Thymus (tissue), 14 donors: ENCODE measurements around the gene INSR. TPM values are rescaled to one million over a fixed set of nuclear protein-coding genes. Genes with fewer than 3 reads are reported as not detected.

Source experiments
- DNase-seq, 9 donors: peaks; one replicate each; pipeline ENCODE4 v3.0.0-alpha.2; 2013; ENCODE audit warnings: low spot score in 9 of 9, low read depth in 6 of 9, missing footprints in 1 of 9
- H3K27ac ChIP-seq, 2 donors: one replicate each; pipeline ENCODE4 v1.5.1; 2013; ENCODE audit warnings: control low read depth in 1 of 2, low read depth in 1 of 2, low read length in 1 of 2, mild to moderate bottlenecking in 1 of 2, moderate library complexity in 1 of 2
- H3K27me3 ChIP-seq, 2 donors: one replicate each; pipeline ENCODE4 v1.5.1; 2013; ENCODE audit warnings: low read length in 1 of 2; ENCODE audit not compliant: control insufficient read depth in 2 of 2, insufficient read depth in 1 of 2
- H3K36me3 ChIP-seq, 2 donors: one replicate each; pipeline ENCODE4 v1.5.1; 2013; ENCODE audit warnings: low read length in 1 of 2, mild to moderate bottlenecking in 1 of 2, moderate library complexity in 1 of 2; ENCODE audit not compliant: control insufficient read depth in 2 of 2, insufficient read depth in 2 of 2
- H3K4me1 ChIP-seq, 2 donors: one replicate each; pipeline ENCODE4 v1.5.1; 2013; ENCODE audit warnings: low read length in 2 of 2; ENCODE audit not compliant: control insufficient read depth in 2 of 2, insufficient read depth in 2 of 2
- H3K4me3 ChIP-seq, 2 donors: one replicate each; pipeline ENCODE4 v1.5.1; 2013; ENCODE audit warnings: low read length in 2 of 2, control low read depth in 1 of 2, mild to moderate bottlenecking in 1 of 2
- H3K9me3 ChIP-seq, 2 donors: one replicate each; pipeline ENCODE4 v1.5.1; 2013; ENCODE audit warnings: low read length in 1 of 2, mild to moderate bottlenecking in 1 of 2; ENCODE audit not compliant: control insufficient read depth in 2 of 2, insufficient read depth in 1 of 2
- WGBS: extraction: QIAGEN DNeasy Blood & Tissue Kit; methylation state at CpG from one replicate; pipeline ENCODE4 v1.1.7; 2013; 5-methylcytosine and 5-hydroxymethylcytosine counted together
- long read RNA-seq, 10 donors: transcript quantifications; one replicate each; lab custom pipeline, GENCODE V29; 2026
- polyA plus RNA-seq: library from polyadenylated mRNA; stranded (reverse); fragments of 200-250 nt; gene quantifications from one replicate; pipeline ENCODE4 v1.2.3, GENCODE V29; 2013
- total RNA-seq: library from RNA; stranded (reverse); fragments of 120-200 nt; gene quantifications from one replicate; pipeline ENCODE4 v1.2.4, GENCODE V29; 2013
- donor health status: healthy.

Gene INSR
- 6.0 TPM for total RNA-seq
- polyA plus RNA-seq: 5.5 TPM
- long read RNA-seq, donor 1: 0 reads
- long read RNA-seq, donor 2: 0 reads
- long read RNA-seq, donor 3: 0 reads
- long read RNA-seq, donor 4, partial matches to known transcripts: 53 of 53 reads
- long read RNA-seq, donor 4, other reads (novel, unspliced or antisense): 0 of 53 reads
- long read RNA-seq, donor 5: 0 reads
- long read RNA-seq, donor 6, full-length matches to known transcripts: 1 of 1 reads
- long read RNA-seq, donor 6, partial matches to known transcripts: 0 of 1 reads
- long read RNA-seq, donor 6, other reads (novel, unspliced or antisense): 0 of 1 reads
- long read RNA-seq, donor 7: 0 reads
- long read RNA-seq, donor 8: 0 reads
- long read RNA-seq, donor 9: 0 reads
- long read RNA-seq, donor 10, full-length matches to known transcripts: 1 of 1 reads
- long read RNA-seq, donor 10, partial matches to known transcripts: 0 of 1 reads
- long read RNA-seq, donor 10, other reads (novel, unspliced or antisense): 0 of 1 reads

DNA sequence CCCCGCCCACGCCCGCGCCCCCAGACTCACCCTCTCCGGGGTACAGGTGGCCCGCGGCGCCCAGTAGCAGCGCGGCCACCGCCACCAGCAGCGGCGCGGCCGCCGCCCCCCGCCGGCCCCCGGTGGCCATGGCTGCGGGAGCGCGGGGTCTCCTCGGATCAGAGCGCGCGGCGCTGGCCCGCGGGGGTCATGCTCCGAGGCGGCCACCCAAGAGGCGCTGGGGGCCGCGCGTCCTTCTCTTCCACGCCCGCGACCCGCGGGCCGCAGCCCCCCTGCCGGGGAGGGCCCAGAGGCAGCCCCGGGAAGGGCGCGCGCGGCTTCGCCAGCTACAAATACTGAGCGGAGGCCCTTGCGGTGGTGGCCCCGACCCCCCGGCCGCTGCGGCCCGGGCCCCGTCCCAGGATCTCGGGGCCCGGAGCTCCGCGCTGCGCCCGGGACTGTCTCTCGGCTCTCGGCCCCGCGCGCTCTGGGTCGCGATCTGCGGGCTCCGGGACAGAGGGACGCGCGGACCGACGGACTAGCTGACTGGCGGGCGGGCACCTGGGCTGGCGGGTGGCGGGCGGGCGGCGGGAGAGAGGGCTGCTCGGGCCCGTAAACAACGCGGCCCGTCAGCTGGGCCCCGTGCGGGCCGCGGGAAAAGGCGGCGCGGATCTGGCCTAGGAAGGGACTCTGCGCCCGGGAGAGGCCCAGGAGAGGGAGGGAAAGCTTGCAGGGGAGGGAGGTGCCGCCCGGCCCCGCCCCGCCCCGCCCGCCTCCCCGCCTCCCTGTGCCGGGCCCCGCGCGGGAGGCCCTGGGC is at the start of gene INSR:
TSS of gene INSR (minus strand) at position 653 of the 796 bp plus-strand sequence. CDS start at position 130, 523 bp downstream.
- Histone ChIP-seq H3K4me1 (peaks cover 13 to 16% of the 10 kb centered on the region in 2 donors), H3K4me3 (peak within 1 kb of the TSS; percentile 53 to 86), H3K27ac (peak within 1 kb of the TSS in 1 of 2 donors; percentile 65), H3K9me3 (no peaks in the 10 kb centered on the region), H3K27me3 (peaks cover 0 to 24% of the 10 kb centered on the region in 2 donors), H3K36me3 (no peaks in the 10 kb centered on the region)
- peak; percentile 33 to 88 (median 65) for DNase-seq
- WGBS: under 1% methylated on average over 105 of the region's 108 CpGs

- Histone ChIP-seq H3K27ac (no peak overlapping the region), H3K4me1 (peaks cover 35 to 60% of the 10 kb centered on the region in 2 donors), H3K4me3 (no peak overlapping the region), H3K27me3 (no peaks in the 10 kb centered on the region), H3K9me3 (peaks cover 0 to 3% of the 10 kb centered on the region in 2 donors), H3K36me3 (no peaks in the 10 kb centered on the region)
- no peak for DNase-seq
- WGBS: 96% methylated on average over 5 of the region's 5 CpGs
Measured at GRCh38 chr19:7342143-7342542, 47.9 kb upstream of the INSR start.

DNA sequence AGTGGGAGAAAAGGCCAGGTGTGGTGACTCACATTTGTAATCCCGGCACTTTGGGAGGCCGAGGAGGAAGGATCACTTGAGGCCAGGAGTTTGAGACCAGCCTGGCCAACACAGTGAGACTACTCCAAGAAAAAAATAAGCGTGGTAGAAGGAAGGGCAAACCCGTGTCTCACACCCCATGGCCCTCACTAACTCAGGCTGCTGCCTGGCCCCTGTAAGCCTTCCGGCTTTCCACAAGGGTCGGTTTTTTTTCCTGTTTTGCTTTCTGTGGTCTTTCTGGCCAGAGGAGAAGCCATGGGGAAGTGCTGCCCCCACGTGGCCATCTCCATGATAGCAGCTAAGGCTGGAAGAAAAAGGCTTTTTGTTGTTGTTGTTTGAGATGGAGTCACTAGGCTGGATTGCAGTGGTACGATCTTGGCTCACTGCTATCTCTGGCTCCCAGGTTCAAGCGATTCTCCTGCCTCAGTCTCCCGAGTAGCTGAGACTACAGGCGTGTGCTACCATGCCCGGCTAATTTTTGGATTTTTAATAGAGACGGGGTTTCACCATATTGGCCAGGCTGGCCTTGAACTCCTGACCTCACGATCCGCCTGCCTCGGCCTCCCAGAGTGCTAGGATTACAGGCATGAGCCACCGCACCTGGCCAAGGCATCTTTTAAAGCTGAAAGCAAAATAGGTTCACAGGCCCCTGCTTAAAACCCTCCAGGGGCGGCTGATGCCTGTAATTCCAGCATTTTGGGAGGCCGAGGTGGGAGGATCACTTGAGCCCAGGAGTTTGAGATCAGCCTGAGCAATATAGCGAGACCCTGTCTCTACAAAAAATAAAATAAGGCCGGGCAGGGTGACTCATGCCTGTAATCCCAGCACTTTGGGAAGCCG is 47.0 kb upstream of the INSR start:
- Histone ChIP-seq H3K9me3 (peaks cover 0 to 6% of the 10 kb centered on the region in 2 donors), H3K36me3 (no peaks in the 10 kb centered on the region), H3K27ac (peak overlapping the region; percentile 12 to 42), H3K27me3 (no peaks in the 10 kb centered on the region), H3K4me3 (no peak overlapping the region), H3K4me1 (peaks cover 28 to 58% of the 10 kb centered on the region in 2 donors)
- 57% methylated on average over 22 of the region's 22 CpGs for WGBS
- peak in 7 of 9 donors; percentile 66 to 92 (median 82) for DNase-seq

DNA sequence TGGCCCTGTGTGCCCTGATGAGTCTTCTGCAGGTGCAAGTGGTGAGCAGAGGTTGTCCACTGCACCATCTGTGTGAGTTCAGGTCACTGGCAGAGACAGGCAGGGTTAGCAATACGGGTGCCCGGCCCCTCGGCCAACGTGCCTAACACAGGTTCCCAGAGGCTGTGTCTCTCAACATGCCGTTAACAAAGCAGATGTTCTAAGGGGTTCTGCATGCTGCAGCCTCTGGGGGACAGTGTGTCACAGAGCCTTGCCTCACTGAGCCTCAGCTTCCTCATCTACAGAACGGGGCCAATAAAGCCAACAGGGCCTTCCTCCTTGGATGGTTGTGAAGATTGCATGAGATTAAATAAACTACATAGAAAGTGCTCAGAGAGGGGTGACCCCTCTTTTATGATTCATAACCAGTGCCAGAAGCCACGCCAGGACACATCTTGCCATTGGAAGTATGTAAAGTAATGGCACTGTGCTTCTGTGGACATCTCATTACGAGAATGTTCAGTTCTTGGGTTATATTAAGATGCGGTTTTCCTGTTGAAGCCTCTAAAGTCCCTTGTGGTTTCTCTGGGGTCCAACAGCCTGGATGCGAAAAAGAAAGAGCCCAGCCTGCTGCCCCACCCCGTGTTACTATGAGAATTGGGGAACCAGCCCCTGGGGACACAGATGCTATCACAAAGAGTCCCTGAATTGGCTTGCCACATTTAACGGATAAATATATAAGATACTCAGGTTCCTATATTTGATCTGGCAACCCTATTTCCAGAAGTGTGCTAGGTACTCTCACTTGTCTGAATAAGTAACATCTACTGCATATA is 43.4 kb upstream of the INSR start:
- peak in 2 of 9 donors; percentile 44 to 61 for DNase-seq
- WGBS: 6% methylated on average over 12 of the region's 12 CpGs
- Histone ChIP-seq H3K27ac (peak overlapping the region in 1 of 2 donors; percentile 24), H3K4me3 (no peak overlapping the region), H3K4me1 (peaks cover 14 to 32% of the 10 kb centered on the region in 2 donors), H3K36me3 (no peaks in the 10 kb centered on the region), H3K9me3 (peaks cover 0 to 6% of the 10 kb centered on the region in 2 donors), H3K27me3 (no peaks in the 10 kb centered on the region)

DNA sequence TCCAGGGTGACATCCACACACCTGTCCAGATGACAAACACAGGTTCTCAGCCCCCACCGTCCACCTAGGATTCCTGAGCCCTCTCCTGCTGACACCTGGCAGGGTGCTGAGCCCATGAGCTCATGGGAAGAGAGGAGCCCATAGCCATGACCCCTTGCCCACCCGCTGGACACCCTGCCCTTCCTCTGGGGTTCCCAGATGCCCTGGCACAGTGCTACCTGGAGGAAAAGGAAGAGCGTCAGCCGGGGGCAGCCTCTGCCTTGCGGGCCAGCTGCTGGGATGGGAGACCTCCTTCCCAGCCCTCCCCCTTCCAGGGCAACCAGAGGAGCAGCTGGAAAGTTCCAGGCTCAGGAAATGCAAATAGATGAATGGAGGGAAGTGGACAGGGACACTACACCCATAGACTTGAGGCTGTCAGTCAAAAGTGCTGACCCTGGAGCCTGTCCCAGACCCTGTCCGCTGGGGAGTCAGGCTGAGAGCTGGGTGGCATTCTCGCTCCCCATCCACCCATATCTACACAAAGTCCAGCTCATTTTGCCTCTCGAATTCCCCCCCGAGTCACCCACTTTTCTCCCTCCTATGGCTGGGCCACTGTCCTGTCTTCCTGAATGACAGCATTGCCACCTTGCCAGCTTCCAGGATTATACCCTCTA is 42.2 kb upstream of the INSR start:
- H3K9me3 ChIP-seq: peaks cover 0 to 6% of the 10 kb centered on the region in 2 donors
- DNase-seq: no peak
- H3K4me3 ChIP-seq: no peak overlapping the region
- H3K27me3 ChIP-seq: no peaks in the 10 kb centered on the region
- H3K4me1 ChIP-seq: peaks cover 14 to 30% of the 10 kb centered on the region in 2 donors
- WGBS: 97% methylated on average over 9 of the region's 9 CpGs
- H3K36me3 ChIP-seq: no peaks in the 10 kb centered on the region
- H3K27ac ChIP-seq: peak overlapping the region in 1 of 2 donors; percentile 31

DNA sequence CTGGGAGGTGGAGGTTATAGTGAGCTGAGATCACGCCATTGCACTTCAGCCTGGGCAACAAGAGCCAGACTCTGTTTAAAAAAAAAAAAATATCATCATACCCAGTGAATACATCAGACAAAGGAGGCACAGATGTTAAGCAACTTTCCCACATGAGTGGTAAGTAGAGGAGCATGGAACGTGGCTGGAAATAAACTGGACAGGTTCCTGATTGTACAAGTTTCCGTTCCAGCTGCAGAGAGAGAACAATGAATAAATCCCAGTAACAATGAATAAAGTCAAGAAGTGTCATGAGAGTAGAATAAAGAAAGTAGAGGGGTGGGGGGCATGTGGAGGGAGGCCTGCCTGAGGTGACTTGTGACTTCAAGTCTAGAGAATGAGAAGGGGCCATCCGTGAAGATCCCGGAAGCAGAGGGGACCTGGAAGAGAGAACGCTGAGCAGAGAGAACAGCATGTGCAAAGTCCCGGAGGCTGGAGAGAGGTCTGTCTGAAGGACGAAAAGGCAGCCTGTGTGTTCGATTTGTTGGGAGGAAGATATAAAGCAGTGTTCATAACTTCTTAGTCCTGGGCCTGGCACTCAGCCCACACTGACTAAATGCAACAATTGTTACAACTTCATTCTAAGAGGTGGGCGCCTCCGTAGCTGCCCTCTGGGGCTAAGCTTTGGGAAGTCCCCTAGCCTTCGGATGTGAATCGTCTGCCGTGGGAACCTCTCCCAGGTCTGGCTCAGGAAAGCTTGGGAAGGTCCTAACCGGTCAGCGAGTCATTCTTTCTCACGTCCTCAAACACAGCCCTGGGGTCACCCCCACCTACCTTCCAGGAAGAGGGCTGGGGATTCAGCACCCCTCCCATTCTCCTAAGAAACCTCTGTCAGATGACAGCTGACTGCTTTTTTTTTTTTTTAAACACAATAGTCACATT is 39.2 kb upstream of the INSR start:
- DNase-seq: no peak
- Histone ChIP-seq H3K4me3 (no peak overlapping the region), H3K9me3 (peaks cover 0 to 6% of the 10 kb centered on the region in 2 donors), H3K36me3 (no peaks in the 10 kb centered on the region), H3K27me3 (no peaks in the 10 kb centered on the region), H3K4me1 (peaks cover 14 to 20% of the 10 kb centered on the region in 2 donors), H3K27ac (no peak overlapping the region)
- 90% methylated on average over 17 of the region's 17 CpGs for WGBS

GRCh38 chr19:7331446-7331845 is 37.2 kb upstream of the INSR start:
- peaks cover 0 to under 1% of the 10 kb centered on the region in 2 donors for H3K4me1 ChIP-seq

More at GRCh38 chr19:7331446-7331845, 37.2 kb upstream of the INSR start:
- Histone ChIP-seq H3K27me3 (no peaks in the 10 kb centered on the region), H3K36me3 (no peaks in the 10 kb centered on the region), H3K4me3 (no peak overlapping the region), H3K27ac (no peak overlapping the region), H3K9me3 (no peaks in the 10 kb centered on the region)
- WGBS: 87% methylated on average over 4 of the region's 4 CpGs
- DNase-seq: no peak
